Activated CD8-positive, alpha-beta memory T cell treated with anti-CD3 and anti-CD28 coated beads for 24 hours (primary cell): ENCODE results near the gene OGDH.
"Not testable (repeated sequence)": the region's sequence is repeated elsewhere in the genome, so short reads cannot be mapped to it uniquely, and the experiment has no call there.

ENCODE experiments used
- DNase-seq: peaks from one replicate; pipeline ENCODE4 v3.0.0-alpha.2; 2020

The OGDH gene

DNA sequence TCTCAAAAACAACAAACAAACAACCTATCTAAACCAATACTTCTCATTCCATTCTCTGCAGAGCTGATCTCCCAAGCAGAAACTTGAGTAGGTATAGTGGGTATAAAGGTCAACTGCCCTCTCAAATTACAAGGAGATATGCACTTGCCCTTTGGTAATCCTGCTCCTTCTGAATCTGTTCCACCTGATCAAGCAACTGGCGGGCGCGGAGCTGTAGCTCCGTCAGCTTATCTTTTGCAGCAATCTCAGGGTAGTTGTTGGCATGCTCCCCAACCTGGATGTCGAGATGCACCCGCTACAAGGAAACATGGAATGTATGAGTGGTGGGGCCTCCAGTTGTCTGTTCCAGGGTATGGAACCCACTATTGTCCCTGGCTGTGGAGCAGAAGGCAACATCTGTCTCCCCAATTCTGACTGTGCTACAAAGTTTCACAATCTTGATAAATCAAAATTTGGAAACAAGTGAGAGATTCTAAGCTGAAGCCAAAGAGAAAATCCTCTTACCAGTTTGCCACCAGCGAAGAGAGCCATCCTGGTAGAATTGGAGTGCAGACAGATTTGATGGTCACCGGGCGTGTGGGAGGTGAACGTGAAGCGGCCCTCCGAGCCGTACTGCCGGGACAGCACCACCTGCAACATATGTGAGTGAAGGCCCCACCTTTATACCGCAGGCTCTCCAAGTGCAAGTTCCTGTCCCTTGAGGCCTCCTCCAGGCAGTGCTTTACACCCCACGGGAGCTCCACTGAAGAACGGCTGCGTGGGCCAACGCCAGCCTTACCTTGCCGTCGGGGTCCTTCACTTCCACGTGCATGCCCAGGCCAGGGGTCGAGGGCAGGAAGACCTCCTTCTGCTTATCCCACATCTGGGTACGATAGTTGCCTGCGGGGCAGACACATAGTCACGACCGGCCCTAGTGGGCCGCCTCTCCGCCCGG is 25.2 kb upstream of the OGDH start:
- peak; percentile 84 for DNase-seq

DNA sequence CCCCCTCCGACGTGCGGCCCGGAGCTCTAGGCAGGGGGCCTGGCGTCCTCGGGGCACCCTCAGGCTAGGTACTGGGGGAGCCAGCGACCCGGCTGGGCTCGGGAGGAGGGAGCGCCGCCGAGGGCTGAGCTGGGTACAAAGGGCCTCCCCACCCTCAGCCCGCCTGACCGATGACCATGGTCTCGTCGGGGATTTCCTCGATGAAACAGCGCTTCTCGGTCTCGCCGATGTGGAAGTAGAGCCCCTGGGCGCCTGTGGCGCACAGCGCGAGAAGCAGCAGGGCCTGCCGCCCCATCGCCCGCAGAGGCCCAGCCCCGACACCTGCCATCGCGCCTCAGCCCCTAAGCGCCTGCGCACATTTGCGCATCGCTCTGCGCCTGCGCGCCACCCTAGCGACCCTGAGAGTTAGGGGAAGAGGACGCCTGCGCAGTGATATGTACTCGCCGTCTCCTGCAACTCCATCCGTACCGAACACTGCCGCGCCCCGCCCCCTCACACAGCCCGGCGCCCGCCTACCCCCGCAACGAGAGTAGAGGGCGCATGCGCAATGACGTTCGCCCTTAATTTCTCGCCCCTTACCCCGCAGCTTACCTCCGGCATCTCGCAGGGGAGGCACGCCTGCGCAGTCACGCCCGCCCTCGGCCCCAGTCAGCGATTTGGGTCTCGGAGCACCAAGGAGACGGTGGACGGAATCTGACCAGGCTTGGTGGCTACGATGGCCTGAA is 24.4 kb upstream of the OGDH start, which contains the start of gene TMED4:
Gene TMED4 (minus strand): TSS at position 353 of the 725 bp plus-strand sequence. CDS start 25 bp downstream, at position 328.
- DNase-seq = peak; percentile 100

DNA sequence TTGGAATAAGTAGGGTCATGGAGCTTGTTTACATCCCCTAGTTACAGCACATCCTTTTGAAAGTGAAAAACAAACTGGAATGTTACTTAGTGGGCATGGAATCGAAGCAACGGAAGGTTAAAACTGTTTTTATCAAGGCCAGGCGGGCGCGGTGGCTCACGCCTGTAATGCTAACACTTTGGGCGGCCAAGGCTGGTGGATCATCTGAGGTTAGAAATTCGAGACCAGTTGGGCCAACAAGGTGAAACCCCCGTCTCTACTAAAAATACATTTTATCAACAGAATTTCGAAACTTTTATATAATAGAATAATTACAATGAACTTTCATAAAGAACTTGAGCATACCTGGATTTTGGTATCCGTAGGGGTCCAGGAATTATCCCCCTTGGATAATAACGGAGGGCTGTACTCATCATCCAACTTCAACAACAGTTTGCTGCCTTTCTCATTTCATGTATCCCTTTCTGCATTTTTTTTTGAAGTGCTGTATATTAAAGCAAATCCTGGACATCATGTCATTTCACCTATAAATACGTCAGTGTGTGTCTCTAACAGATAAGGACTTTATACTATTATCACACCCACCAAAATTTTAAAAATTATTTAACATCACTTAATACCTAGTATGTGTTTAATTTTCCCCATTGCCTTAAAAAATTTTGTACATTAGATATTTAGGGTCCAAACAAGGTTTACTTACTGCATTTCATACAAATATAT is 23.1 kb upstream of the OGDH start:
- DNase-seq = no peak

DNA sequence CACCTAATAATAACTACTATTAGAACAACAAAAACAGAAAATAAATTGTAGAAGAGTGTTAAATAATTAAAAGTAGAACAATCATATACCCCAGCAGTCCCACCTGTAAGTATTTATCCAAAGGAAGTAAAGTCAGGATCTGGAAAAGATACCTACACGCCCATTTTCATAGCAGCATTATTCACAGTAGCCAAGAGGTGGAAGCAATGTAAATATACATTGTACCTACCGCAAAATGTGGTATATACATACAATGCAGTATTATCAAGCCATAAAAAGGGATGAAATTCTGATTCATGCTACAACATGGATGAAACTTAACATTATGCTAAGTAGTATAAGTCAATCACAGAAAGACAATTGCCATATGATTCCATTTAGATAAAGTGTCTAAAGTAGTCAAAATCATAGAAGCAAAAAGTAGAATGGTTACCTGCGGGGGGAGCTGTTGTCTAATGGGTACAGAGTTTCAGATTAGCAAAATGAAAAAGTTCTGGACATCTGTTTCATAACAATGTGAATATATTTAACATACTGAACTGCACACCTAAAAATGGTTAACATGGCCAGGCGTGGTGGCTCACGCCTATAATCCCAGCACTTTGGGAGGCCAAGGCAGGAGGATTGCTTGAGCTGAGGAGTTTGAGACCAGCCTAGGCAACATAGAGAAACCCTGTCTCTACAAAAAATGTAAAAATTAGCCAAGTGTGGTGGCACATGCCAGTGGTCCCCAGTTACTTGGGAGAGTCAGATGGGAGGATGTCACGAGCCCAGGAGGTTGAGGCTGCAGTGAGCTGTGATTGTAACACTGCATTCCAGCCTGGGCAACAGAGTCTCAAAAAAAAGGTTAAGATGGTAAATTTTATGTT is 18.4 kb upstream of the OGDH start:
- peak; percentile 73 for DNase-seq

DNA sequence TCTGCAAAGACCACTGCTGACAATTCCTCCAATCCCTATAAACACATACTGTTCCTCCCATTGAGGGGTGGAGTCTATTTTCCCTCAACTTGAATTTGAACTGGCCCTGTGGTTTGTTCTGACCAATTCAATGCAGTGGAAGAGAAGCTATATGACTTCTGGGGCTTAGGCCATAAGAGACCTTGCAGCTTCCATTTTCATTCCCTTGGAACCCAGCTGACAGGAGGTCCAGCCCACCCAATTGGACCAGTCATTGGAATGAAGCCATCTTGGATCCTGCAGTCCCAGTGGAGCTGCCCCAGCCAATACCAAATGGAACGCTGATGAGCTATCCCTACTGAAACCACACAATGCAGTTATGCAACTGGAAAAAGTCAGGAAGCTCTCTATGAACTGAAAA is 15.5 kb upstream of the OGDH start:
- no peak for DNase-seq

DNA sequence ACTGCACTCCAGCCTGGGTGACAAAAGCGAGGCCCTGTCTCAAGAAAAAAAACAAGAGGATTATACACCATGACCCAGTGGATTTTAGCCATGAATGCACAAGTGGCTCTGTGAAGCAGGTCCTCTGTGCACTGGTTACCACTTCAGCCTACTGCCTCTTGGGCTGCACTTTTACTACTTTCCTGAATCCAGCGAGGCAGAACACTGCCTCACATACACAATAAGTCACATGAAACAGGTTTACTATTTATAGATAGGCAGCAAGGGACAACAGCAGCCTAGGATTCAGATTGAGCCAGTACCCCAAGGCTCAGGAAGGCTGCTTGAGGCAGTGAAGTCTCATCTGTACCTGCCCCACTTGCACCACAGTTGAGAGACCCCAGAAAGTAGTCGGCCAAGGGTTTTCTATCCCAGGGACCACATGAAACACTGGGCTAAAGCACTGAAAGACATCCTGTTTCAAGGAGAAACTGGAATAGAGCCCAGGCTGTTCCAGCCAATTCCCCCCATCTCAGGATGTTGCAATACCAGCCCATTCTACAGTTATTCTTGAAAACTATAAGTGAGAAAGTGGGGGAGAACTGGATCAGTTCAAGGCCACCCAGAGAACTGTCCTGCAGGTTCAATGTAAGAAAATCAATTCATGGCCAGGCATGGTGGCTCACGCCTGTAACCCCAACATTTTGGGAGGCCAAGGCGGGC is 10.3 kb upstream of the OGDH start:
- no peak for DNase-seq

DNA sequence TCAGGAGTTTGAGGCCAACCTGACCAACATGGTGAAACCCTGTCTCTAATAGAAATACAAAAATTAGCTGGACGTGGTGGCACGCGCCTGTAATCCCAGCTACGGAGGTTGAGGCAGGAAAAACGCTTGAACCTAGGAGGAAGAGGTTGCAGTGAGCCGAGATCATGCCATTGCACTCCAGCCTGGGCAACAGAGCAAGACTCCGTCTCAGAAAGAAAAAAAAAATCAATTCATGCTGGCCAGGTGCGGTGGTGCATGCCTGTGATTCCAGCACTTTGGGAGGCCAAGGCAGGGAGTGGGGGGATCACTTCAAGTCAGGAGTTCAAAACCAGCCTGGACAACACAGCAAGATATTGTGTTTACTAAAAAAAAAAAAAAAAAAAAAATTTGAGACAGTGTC is 9.2 kb upstream of the OGDH start:
- not testable (repeated sequence) for DNase-seq

DNA sequence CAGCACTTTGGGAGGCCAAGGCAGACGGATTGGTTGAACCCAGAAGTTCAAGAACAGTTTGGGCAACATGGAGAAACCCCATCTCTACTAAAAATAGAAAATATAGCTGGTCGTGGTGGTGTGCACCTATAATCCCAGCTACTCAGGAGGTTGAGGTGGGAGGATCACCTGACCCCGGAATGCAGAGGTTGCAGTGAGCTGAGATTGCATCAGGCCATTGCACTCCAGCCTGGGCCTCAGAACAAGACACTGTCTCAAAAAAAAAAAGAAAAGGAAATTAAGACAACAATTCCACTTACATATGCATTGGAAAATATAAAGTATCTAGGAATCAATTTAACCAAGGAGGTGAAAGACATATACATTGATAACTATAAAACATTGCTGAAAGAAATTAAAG is 7.2 kb upstream of the OGDH start:
- DNase-seq = no peak

DNA sequence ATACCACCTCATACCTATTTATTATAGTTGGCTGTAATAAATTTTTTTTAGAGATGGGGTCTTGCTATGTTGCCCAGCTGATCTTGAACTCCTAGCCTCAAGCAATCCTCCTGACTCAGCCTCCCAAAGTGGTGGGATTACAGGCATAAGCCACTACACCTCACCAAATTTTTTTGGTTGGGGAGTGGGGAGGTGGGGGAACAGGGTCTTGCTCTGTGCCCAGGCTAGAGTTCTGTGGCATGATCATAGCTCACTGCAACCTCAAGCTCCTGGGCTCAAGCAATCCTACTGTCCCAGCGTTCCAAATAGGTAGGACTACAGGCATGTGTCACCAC is 3.9 kb upstream of the OGDH start:
- DNase-seq = no peak

DNA sequence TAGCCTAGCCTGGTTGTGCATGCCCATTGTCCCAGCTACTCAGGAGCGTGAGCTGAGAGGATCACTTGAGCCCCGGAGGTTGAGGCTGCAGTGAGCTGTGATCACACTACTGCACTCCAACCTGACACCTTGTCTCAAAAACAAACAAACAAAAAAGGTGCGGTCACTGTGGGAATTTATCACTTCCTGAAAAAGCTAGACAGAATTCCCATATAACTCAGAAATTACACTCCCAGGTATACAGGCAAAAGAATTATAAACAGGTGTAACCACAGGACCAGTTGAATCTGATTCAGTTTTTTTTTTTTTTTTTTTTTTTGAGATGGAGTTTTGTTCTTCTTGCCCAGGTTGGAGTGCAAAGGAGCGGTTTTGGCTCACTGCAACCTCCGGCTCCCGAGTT is 3.2 kb upstream of the OGDH start:
- no peak for DNase-seq

DNA sequence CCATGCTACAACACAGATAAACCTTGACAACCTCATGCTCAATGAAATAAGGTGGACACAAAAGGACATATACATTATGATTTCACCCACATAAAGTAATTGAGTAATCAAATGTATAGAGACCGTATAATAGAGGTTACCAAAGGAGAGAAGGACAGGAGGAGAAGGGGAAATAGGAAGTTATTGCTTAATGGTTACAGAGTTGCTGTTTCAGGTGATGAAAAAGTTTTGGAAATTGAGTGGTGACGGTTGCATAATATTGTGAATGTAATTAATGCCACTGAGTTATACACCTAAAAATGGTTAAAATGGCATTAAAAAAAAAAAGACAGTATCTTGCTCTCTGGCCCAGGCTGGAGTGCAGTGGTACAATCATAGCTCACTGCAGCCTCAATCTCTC is 1.5 kb upstream of the OGDH start:
- DNase-seq = no peak

DNA sequence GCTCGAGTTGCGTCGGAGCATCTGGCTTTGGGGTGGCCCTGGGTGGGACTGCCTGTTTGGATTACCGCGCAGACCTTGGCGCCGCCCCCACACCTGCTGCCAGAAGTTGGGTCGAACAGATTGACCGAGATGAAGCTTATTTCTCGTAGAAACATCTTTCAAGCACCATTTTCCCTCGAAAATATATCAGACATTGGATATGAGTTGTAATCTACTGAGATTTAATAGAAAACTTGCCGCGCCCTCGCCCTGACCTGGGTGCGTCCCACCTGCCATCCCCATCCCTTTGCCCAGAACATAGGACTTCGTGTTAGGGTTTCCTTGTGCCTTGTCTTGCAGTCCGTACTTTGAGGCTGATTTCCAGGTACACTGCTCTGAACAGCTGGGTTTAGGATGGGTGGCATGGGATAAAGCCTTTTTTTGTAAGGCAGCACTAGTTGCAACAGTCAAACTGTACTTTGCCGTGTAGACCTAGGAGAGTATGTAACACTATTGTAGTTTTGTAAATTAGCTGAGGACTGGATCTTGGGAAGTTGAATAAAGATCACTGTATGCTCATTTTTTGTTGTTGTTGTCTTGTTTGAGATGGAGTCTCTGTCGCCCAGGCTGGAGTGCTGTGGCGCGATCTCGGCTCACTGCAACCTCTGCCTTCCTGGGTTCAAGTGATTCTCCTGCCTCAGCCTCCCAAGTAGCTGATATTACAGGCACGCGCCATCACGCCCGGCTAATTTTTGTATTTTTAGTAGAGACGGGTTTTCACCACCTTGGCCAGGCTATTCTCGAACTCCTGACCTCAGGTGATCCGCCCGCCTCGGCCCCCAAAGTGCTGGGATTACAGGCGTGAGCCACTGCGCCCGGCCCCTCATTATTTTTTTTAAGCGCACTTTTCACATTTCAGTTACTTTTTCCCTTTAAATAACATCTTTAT is 978 bp downstream of the OGDH start:
- DNase-seq = no peak

DNA sequence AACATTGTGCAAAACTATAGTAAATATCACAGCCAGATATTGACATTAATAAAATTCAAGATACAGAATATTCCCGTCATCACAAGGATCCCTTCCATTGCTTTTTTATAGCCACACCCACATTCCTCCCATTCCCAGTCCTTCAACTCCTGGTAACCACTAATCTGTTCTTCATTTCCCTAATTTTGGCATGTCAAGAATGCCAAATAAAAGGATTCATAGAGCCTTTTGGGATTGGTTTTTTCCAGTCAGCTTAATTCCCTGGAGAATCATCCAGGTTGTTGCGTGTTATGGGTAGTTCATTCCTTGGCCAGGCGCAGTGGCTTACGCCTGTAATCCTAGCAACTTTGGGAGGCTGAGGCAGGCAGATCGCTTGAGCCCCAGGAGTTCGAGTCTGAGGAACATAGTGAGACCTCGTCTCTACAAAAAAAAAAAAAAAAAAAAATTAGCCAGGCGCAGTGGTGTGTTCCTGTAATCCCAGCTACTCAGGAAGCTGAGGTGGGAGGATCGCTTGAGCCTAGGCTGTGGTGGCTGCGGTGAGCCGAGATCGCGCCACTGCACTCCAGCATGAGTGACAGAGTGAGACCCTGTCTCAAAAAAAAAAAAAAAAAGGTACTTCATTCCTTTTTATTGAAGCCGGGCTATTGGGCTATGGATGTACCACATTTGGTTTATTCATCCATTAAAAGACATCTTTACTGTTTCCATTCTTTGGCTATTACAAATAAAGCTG is 2.7 kb downstream of the OGDH start:
- DNase-seq = no peak

DNA sequence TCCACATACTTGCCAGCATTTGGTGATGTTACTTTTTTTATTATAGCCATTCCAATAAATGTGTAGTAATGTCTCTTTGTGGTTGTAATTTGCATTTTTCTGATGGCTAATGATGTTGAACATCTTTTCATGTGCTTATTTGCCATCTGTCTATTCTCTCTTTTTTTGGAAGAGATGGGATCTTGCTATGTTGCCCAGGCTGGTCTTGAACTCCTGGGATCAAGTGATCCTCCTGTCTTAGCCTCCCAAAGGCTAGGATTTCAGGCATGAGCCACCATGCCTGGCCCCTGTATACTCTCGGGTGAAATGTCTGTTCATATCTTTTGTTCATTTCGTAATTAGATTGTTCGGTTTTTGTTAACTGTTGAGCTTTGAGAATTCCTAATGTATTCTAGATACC is 3.4 kb downstream of the OGDH start:
- no peak for DNase-seq

DNA sequence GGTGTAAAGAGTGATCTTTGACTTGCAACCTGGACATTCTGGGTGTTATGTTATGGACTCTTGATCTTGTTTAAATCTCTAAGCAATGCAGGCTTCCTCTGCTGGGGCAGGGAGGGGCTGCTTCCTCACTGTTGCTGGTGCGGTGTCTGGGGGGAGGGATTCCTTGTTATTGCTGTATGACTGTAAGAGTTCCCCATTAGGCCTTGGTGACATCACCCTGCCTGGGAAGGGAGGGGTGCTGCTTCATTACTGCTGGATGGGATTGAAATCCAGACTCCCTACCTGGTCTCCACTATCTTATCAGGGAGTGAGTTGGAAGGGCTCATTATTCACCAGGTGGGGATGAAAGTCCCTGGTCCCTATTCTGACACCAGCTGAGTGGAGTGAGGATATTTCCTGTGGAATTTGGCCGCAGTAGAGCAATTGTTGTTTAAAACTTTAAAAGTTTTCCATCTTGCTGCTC is 8.8 kb downstream of the OGDH start:
- DNase-seq = no peak

DNA sequence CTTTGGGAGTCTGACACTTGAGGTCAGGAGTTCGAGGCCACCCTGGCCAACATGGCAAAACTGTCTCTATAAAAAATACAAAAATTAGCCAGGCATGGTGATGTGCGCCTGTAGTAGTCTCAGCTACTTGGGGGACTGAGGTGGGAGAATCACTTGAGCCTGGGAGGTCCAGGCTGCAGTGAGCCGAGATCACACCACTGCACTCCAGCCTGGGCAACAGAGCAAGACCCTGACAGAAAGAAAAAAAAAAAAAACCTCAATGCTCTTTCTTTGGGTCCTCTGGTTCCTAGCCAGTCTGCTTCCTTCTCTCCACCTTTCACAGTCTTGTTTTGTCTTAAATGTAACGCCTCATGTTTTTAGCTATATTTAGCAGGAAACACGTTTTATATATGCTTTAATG is 9.4 kb downstream of the OGDH start:
- no peak for DNase-seq

DNA sequence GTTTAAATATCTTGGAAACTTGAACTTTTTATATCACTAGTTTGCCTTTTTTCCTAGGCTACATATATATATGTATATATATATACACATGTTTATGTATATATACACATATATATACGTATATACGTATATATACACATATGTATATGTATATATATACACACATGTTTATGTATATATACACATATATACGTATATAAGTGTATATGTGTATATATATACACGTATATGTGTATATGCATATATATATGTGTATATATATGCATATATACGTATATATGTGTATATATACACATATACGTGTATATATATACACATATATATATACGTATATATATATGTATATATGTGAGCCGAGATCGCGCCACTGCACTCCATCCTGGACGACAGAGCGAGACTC is 10.1 kb downstream of the OGDH start:
- DNase-seq = no peak

DNA sequence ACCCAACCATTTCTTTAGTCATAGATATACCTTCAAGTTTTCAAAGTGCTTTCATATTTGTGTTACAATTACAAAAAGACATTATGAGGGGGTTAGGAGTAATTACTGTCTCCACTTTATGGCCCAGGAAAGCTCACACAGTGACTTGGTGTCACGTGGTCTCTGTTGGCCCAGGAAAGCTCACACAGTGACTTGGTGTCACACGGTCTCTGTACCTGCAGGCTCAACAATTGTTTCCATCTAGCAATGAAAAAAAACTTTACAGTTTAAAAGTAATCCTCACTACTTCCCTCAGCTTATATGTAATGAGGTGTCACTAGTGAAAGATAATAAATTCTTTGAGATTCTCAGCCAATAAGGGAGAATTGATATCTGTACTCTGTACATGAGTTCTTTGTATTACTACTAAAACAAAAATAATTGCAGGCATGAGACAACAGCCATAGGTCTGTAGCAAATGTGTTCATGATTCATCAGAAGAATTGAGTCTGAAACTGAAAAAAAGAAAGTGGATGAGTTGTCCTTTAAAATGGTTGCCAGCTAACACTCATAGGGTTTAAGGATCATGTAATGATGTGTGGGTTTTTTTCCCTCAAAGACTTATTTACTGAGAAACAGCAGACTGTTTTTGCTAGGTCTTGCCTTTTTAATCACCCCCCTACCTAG is 10.9 kb downstream of the OGDH start:
- no peak for DNase-seq

DNA sequence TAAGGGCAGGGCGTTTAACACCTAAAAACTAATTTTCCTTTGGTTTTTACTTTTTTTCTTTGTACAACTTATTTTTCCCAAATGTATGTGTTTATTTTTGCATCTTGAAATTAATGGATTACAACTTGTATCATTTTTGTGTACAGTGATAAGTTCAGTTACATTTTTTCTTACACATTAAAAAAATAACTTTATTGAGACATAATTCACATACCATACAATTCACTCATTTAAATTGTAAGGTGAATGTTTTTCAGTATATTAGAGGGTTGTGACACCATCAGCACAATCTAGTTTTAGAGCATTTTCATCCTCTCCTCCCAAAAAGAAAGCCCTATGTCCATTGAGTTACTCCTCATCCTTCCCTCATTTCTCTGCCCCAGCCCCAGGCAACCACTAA is 11.6 kb downstream of the OGDH start:
- DNase-seq = no peak
